Mammary epithelial cell (primary cell): ENCODE measurements around the gene ZNF467.

Experiments used
- EZH2 ChIP-seq: IDR thresholded peaks from 2 replicates; pipeline ENCODE4 v1.6.1; 2012; ENCODE audit warnings: low read length, inconsistent platforms, borderline replicate concordance
- TF ChIP-seq, protein P1 (sequence below), 2 donors: IDR thresholded peaks in 1 of 2; conservative IDR thresholded peaks in 1 of 2; 2 replicates each; pipeline ENCODE4 v1.5.1; 2011 to 2012; ENCODE audit warnings: inconsistent platforms in 2 of 2, low read length in 2 of 2, mild to moderate bottlenecking in 2 of 2, control low read depth in 1 of 2, low read depth in 1 of 2; ENCODE audit not compliant: insufficient read depth in 1 of 2; ENCODE audit errors: extremely low read depth in 1 of 2

DNA sequence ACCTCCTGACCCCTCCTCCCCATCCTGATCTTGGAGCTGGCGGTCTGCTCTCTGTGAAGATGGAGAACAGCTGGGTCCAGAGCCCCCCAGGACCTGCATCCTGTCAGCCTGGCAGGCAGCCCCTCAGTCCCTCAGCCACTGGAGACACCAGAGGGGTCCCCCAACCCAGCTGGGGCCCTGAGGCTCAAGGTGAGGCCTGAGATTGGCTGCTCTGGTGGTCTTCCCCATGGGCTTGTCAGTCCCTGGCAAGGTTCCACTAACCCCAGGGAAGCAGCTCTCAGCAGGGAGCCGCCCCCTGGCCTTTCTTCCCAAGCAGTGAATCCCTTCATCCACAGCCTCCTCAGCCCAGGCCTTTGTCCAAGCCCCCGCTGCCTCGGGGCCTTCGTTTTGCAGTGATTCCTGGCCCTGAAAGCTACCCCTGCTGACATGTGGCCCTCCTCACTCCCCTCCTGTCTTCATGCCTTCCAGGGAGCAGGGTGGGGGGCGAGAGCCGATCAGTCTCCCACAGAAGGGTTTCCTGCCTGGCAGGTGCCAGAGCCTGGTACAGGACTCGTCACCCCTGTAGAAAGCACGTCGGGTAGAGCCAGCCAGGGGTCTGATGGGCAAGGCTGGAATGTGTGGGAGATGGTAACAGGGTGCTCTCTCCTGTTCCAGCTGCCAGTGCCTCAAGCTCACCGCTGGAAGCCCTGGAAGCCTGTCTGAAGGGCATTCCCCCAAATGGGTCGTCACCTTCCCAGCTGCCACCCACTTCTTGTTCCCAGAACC is 48.5 kb downstream of the ZNF467 start:
- TF ChIP-seq, protein P1, sequence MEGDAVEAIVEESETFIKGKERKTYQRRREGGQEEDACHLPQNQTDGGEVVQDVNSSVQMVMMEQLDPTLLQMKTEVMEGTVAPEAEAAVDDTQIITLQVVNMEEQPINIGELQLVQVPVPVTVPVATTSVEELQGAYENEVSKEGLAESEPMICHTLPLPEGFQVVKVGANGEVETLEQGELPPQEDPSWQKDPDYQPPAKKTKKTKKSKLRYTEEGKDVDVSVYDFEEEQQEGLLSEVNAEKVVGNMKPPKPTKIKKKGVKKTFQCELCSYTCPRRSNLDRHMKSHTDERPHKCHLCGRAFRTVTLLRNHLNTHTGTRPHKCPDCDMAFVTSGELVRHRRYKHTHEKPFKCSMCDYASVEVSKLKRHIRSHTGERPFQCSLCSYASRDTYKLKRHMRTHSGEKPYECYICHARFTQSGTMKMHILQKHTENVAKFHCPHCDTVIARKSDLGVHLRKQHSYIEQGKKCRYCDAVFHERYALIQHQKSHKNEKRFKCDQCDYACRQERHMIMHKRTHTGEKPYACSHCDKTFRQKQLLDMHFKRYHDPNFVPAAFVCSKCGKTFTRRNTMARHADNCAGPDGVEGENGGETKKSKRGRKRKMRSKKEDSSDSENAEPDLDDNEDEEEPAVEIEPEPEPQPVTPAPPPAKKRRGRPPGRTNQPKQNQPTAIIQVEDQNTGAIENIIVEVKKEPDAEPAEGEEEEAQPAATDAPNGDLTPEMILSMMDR (conservative IDR thresholded peaks at IDR 0.05 in 1 of 2, IDR thresholded peaks at IDR 0.05 in 1 of 2; ENCODE audit: extremely low read depth in 1 of 2, insufficient read depth in 1 of 2, low read depth in 1 of 2, low read length in 2 of 2): no peak
- no peak for TF ChIP-seq EZH2
